H1 (cell line): ENCODE results near the gene PRKD1.

Experiments used
- CTCF ChIP-seq, 3 experiments: IDR thresholded peaks; 1 replicate in 2 of 3; 2 replicates in 1 of 3; pipeline versions ENCODE4 v1.5.1 to v1.6.1; 2011; ENCODE audit warnings: low read length in 3 of 3, mild to moderate bottlenecking in 3 of 3, inconsistent platforms in 2 of 3, low read depth in 1 of 3, moderate library complexity in 1 of 3; ENCODE audit not compliant: insufficient read depth in 1 of 3; ENCODE audit errors: control extremely low read depth in 1 of 3
- EGR1 ChIP-seq: IDR thresholded peaks from 2 replicates; pipeline ENCODE4 v1.6.1; 2011; ENCODE audit warnings: low read depth, low read length, borderline replicate concordance
- EZH2 ChIP-seq: fragments of 200-600 bp; sonication (generic); IDR thresholded peaks from 2 replicates; pipeline ENCODE4 v1.7.1; 2012; ENCODE audit warnings: low read depth, mild to moderate bottlenecking, moderate library complexity, low read length, inconsistent platforms; ENCODE audit not compliant: severe bottlenecking
- HDAC2 ChIP-seq, 2 experiments: fragments of 300-600 bp in 1 of 2; sonication (generic) in 1 of 2; IDR thresholded peaks; 2 replicates each; pipeline ENCODE4 v1.6.1; 2011 to 2012; ENCODE audit warnings: low read depth in 2 of 2, low read length in 2 of 2, mild to moderate bottlenecking in 2 of 2, moderate library complexity in 2 of 2, borderline replicate concordance in 1 of 2, inconsistent platforms in 1 of 2
- JUN ChIP-seq: IDR thresholded peaks from 2 replicates; pipeline ENCODE4 v1.6.1; 2011; ENCODE audit warnings: low read depth, mild to moderate bottlenecking, improper control_type of control experiment, low read length
- NANOG ChIP-seq: IDR thresholded peaks from 2 replicates; pipeline ENCODE4 v1.6.1; 2011; ENCODE audit warnings: low read length, low read depth, mild to moderate bottlenecking, inconsistent platforms; ENCODE audit not compliant: insufficient read depth, poor library complexity, severe bottlenecking
- PHF8 ChIP-seq: fragments of 200-600 bp; sonication (generic); conservative IDR thresholded peaks from 2 replicates; pipeline ENCODE4 v1.7.1; 2012; ENCODE audit warnings: low read depth, mild to moderate bottlenecking, inconsistent platforms, low read length, moderate library complexity
- POLR2A ChIP-seq, 2 experiments: IDR thresholded peaks; 1 replicate in 1 of 2; 2 replicates in 1 of 2; pipeline ENCODE4 v1.6.1; 2011; ENCODE audit warnings: low read depth in 2 of 2, low read length in 2 of 2, mild to moderate bottlenecking in 2 of 2; ENCODE audit errors: control extremely low read depth in 1 of 2
- SIN3A ChIP-seq, 2 experiments: IDR thresholded peaks in 1 of 2; conservative IDR thresholded peaks in 1 of 2; 2 replicates each; pipeline ENCODE4 v1.6.1; 2011 to 2012; ENCODE audit warnings: low read length in 2 of 2, improper control_type of control experiment in 1 of 2, low read depth in 1 of 2, mild to moderate bottlenecking in 1 of 2
- SP1 ChIP-seq: IDR thresholded peaks from 2 replicates; pipeline ENCODE4 v1.6.1; 2011; ENCODE audit warnings: low read depth, low read length
- TAF1 ChIP-seq: IDR thresholded peaks from 2 replicates; pipeline ENCODE4 v1.6.1; 2011; ENCODE audit warnings: mild to moderate bottlenecking, low read depth, low read length
- TEAD4 ChIP-seq: IDR thresholded peaks from 2 replicates; pipeline ENCODE4 v1.6.1; 2012; ENCODE audit warnings: low read depth, low read length, inconsistent platforms, mixed read lengths

- TF ChIP-seq SP1 (no peak), SIN3A (conservative IDR thresholded peaks at IDR 0.05 in 1 of 2, IDR thresholded peaks at IDR 0.05 in 1 of 2; ENCODE audit: low read depth in 1 of 2, low read length in 2 of 2) (no peak), TEAD4 (no peak), PHF8 (no peak), EZH2 (no peak), EGR1 (no peak), CTCF (IDR thresholded peaks at IDR 0.05; ENCODE audit: control extremely low read depth in 1 of 3, insufficient read depth in 1 of 3, low read depth in 1 of 3, low read length in 3 of 3) (no peak), NANOG (no peak), TAF1 (no peak), JUN (no peak), POLR2A (IDR thresholded peaks at IDR 0.05; ENCODE audit: control extremely low read depth in 1 of 2, low read depth in 2 of 2, low read length in 2 of 2) (no peak), HDAC2 (IDR thresholded peaks at IDR 0.05; ENCODE audit: borderline replicate concordance in 1 of 2, low read depth in 2 of 2, low read length in 2 of 2) (no peak)
Measured at GRCh38 chr14:29817767-29818405, 109.8 kb downstream of the PRKD1 start.
